ENCODE data around the gene JPH3. TPM values are rescaled to one million over a fixed set of nuclear protein-coding genes. Genes with fewer than 3 reads are reported as not detected.
"Not testable (repeated sequence)": the region's sequence is repeated elsewhere in the genome, so short reads cannot be mapped to it uniquely, and the experiment has no call there.

JPH3 gene
- total RNA-seq, 1 experiment from 2014 or later, result not detected

DNA sequence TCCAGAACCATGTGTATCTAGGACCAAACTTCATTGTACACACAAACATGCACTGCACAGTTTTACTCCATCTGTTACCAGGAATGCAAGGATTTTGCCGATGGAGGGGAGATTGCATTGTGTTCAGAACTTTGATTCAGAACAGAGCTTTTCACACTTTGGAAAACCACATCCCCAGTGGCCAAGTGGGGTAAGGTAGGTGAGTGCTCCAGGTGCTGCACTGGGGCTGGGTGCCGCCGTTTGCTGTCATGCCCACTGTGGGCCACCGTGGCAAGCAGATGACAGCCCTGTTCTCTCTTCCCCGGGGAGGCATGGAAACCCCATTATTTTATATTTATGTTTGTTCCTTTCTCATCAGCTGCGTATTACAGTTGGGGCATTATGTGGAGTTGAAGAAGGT lies 29.3 kb upstream of the JPH3 start:
- no peak for DNase-seq (ENCODE audit: low spot score)

DNA sequence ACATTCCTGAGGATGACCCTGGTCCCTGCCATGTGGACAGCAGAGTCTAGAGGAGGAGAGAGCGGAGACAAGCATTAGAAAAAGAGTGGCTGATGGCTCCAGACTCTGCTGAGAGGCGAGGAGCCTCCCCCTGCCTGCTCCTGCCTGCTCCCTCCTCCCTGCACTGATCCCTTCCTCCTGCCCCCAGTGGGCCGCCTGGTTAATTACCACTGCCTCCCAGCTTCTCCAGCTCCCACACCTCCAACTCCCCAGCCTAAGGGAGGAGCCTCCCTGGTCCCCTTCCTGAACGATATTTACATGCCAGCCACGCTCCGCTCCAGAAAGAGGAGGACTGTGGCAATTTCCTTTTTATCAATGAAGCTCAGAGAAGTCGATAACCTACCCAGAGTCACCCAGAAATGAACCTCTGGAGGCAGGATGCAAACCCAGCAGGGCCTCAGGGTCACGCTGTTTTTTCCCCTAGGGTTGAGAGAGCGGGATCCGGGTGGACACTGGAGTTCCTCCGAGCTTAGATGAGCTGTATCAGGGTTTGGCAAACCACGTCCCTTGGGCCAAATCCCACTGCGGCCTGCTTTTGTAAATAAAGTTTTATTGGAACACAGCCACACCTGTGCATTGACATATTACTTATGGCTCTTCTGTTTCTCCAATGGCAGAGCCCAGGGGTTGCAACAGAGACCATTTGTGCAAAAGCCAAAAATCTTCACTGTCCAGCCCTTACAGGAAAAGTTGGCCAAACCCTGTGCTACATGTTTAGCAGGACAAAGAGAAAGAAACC lies 27.1 kb upstream of the JPH3 start:
- no peak for DNase-seq (ENCODE audit: low spot score)

GRCh38 chr16:87576171-87576570 lies 26.1 kb upstream of the JPH3 start:
- no peak for DNase-seq (ENCODE audit: low spot score)

DNA sequence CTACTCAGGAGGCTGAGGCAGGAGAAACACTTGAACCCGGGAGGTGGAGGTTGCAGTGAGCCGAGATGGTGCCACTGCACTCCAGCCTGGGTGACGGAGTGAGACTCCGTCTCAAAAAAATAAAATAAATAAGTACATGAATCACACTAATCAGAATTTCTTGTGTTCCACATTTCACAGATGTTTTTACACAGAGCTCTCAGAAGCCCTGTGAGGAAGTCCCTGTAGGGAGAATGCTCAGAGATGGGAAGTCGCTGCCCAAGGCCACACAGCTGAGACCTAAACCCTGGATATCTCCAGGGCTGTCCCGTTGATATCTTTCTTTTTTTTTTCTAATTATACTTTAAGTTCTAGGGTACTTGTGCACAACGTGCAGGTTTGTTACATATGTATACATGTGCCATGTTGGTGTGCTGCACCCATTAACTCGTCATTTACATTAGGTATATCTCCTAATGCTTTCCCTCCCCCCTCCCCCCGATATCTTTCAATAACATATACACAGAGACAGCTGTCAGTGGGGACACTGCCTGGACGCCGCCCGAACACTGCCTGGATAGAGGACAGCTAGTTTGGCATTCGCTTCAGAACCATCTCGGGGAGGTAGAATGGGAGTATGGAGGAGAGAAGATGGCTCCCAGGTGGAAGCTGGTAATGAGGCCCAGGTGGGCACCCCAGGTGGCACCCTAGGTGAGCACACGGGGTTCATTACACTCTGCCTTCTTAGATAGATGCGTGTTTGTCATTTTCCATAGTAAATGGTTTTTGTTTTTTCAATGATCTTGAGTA lies 24.0 kb upstream of the JPH3 start:
- DNase-seq (ENCODE audit: low spot score), result not testable (repeated sequence)

GRCh38 chr16:87579691-87580090 lies 22.6 kb upstream of the JPH3 start:
- no peak for DNase-seq (ENCODE audit: low spot score)

DNA sequence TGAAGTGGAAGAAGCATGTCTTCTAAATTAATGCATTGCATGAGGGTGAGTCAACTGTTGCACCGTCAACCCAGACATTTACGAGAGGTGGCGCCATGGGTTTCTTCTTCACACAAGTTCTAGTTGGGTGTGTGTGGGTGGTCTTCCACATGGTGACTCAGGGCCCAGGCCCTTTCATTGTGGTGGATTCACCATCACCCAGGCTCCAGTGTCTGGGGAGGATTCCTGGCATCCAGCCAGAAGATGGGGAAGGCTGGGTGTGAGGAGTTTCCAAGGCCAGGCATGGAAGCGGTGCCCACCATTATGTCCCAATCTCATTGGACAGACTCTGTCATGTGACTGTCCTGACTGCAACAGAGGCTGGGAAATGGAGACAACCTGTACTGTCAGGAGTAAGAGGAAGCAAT lies 21.4 kb upstream of the JPH3 start:
- no peak for DNase-seq (ENCODE audit: low spot score)

GRCh38 chr16:87581857-87582215 lies 20.5 kb upstream of the JPH3 start:
- peak; percentile 44 for DNase-seq (ENCODE audit: low spot score)

GRCh38 chr16:87582216-87582965 lies 19.9 kb upstream of the JPH3 start:
- no peak for DNase-seq (ENCODE audit: low spot score)

DNA sequence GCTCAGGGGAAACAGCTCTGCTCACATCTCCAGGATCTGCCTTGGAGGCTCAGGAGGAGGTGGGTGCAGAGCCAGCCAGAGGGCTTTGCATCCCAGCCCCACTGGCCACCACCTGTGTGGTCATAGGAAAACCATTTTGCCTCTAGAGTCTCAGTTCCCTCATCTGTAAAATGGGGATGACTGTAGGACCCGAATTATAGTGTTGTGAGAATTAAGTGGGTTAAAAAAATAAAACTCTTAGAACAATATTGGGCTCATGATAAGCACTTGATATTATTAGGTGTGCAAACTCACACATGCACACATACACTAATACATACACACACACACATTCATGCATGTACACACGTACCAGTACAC lies 19.4 kb upstream of the JPH3 start:
- no peak for DNase-seq (ENCODE audit: low spot score)

GRCh38 chr16:87583453-87584131 lies 18.7 kb upstream of the JPH3 start:
- DNase-seq (ENCODE audit: low spot score), result no peak

DNA sequence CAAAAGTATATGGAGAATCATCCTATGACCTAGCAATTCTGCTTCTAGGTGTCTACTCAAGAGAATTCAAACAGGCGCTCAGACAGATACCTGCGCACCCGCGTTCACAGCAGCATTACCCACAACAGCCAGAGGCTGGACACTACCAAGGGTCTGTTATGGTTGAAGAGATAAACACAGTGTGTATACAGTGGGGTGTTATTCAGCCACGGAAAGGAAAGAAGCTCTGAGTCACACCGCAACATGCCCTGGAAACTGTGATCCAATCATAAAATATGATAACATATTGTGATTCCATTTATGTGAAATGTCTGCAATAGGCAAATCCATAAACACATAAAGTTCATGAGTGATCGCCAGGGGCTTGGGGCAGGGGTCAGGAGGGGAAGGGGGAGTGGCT lies 18.0 kb upstream of the JPH3 start:
- DNase-seq (ENCODE audit: low spot score), result no peak

DNA sequence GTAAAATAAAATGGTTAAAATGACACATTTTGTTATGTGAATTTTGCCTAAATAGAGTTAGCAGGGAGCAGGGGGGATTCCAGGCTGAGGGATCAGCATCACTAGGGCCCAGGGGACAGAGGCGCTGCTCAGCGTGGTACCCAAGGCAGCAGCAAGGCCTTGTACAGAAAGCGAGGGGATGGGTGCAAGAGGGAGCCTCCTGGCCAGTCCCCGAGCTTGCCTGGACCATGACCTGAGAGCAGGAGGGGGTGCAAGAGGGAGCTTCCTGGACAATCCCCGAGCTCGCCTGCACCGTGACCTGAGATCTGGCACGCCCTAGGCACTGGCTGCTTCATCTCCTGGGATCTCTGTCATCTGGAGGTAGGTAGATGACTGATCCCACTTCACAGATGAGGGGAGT lies 17.3 kb upstream of the JPH3 start:
- DNase-seq (ENCODE audit: low spot score), result no peak

DNA sequence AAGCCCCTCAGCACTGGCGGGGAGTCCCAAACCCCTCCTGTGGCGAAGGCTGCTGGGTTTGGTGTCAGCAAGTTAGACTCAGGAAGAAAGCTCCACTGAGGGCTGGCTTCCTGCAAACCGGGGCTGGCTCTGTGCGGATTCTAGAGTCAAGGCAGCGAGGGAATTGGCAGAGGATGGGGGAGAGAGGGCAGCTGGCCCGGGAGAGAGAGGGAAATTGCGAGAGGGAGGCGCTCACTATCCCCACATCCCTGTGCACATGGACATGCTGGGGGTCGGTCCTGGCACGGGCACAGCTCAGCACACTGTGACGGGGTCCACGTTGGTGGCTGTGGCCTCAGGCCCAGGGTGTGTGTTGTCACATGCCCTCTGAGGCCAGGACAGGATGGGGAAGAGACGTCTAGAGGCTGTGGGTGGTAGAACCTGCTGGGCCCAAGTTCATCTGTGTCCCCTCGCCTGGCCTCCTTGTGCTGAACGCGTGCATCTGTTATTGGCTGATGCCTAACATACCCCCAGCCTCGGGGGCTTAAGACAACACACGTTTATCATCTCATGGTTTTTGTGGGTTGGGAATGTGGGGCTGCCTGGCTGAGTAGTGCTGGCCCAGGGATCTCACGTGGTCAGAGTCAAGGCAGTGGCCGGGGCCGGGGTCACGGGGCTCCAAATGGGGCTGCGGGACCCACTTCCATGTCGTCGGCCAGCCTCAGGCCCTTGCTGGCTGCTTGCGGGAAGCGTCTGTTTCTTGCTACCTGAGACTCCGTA lies 16.7 kb upstream of the JPH3 start:
- no peak for DNase-seq (ENCODE audit: low spot score)

GRCh38 chr16:87586201-87586782 lies 16.0 kb upstream of the JPH3 start:
- DNase-seq (ENCODE audit: low spot score), result no peak

DNA sequence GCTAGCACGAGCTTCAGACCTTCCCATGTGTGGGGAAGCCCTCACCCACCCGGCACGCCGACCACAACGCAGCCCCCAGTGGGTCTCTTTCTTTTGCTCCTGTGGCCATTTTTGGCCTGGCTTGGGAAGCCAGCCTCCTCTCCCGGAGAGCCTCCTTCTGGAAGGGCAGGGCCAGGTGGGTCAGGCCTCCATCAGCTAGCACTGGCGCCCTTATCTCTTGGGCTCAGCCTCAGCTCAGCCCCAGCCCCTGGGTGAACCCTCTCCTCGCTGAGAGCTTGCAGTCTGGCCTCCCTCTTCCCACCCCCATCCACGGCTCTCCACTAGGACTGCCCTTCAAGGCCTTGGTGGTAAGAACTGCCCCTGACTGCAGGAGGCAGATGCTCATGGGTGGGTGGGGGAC lies 14.7 kb upstream of the JPH3 start:
- DNase-seq (ENCODE audit: low spot score), result no peak

GRCh38 chr16:87592018-87592712 lies 10.1 kb upstream of the JPH3 start:
- no peak for DNase-seq (ENCODE audit: low spot score)

GRCh38 chr16:87593710-87594258 lies 8.5 kb upstream of the JPH3 start:
- DNase-seq (ENCODE audit: low spot score), result no peak

DNA sequence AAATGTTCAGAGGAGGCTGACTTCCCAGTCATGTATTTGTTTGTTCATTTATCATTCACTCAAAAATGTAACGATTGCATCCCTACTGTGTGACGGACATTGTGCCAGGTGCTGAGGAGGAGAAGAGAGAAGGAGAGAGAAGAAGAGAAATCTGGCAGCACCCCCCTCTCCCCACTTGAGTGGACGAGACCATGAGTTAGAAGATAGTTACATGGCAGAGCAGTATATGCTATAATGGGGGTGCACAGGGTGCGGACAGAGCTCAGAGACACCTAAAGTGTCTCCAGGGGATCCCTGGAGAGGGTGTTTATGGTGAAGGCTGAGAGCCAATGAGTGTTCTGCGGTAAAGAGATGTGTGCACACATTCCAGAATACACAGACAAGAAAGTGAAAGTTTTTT lies 6.6 kb upstream of the JPH3 start:
- DNase-seq (ENCODE audit: low spot score), result no peak

DNA sequence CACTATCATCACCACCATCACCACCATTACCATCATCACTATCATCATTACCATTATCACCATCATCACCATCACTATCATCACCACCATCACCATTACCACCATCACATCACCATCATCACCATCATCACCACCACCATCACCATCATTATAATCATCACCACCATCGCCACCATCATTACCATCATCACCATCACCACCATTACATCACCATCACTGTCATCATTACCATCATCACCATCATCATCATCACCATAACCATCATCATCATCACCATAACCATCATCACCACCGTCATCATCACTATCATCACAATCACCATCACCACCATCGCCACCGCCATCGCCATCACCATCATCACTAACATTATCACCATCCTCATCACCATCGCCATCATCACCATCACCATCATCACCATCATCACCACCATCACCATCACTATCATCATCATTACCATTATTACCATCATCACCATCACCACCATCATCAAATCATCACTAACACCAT lies 4.9 kb upstream of the JPH3 start:
- no peak for DNase-seq (ENCODE audit: low spot score)

DNA sequence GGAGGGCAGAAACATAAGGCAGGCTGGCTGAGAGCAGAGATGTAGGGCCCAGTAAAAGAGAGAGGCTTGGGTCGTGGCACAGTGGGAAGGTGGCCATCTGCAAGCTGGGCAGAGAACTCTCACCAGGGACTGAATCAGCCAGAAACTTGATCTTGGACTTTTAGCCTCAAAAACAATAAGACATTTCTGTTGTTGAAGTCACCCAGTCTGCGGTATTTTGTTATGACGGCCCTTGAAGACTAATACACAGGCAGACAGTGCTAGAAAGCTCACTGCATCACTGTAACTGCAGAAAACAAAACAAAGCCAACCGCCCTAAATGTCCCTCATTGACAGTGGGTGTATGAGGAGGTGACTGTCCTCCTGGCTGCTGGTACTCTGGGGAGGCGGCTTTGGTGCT lies 3.9 kb upstream of the JPH3 start:
- no peak for DNase-seq (ENCODE audit: low spot score)
